ENCODE measurements around the gene GSK3B.

The GSK3B gene

GRCh38 chr3:120095979-120096426, 1.8 kb upstream of the GSK3B start:
- DNase-seq (ENCODE audit: low spot score), result no peak

DNA sequence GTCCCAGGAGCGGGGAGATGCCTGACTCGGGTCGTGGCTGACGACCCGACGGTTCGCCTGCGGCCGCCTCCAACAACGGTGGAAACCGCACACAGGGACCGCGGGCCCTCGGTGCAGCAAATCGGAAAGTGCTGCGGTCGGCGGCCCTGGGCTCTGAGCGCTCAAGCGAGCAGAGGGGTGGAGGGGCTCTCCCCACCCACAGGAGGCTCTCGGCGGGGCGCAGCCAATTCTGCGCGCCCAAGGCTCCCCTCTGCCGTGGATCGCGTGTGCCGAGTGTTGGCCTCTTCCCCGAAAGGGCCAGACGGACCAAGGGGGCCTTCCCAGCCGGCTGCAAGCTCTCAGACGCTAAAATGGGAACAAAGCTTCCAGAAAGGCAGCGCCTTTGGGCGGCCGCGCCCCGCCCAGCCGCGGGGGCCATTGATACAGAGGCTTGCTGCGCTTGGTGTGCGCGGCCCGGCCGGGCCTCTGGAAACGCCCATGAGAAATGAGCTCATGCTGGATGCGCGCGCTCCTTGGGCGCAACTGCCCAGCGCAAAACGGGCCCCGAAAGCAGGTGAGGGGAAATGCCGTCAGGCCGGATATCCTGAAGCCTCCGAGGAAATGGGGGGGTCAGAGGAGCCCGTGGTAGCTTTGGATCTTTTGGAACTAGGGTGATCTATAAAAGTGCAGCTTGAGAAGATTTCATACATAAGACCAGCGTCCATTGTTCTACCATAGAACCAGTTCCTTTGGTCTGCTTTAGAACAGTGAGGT, 1.2 kb upstream of the GSK3B start:
- peak; percentile 77 for DNase-seq (ENCODE audit: low spot score)

DNA sequence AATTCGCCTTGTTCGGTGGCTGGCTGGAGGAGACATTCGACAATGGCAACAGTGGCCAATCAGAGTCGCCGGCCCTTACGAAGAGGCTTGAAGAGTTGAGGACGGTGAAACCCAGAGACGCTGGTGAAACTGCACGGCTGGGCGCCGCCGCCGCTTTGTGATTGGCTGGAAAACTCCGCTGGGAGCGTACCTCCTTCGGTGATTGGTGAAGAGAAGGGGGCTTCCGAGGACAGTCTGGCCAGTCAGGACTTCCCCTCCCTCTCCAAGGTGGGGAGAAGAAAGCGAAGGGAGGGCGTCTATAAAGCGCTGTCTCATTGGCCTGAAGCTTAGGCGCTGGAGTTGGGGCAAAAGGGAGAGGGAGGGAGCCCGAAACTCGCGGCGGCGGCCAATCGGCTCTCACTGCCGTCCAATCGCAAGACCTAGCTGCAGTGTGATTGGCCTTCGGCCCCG, 554 bp upstream of the GSK3B start:
- DNase-seq (ENCODE audit: low spot score), result peak; percentile 100

DNA sequence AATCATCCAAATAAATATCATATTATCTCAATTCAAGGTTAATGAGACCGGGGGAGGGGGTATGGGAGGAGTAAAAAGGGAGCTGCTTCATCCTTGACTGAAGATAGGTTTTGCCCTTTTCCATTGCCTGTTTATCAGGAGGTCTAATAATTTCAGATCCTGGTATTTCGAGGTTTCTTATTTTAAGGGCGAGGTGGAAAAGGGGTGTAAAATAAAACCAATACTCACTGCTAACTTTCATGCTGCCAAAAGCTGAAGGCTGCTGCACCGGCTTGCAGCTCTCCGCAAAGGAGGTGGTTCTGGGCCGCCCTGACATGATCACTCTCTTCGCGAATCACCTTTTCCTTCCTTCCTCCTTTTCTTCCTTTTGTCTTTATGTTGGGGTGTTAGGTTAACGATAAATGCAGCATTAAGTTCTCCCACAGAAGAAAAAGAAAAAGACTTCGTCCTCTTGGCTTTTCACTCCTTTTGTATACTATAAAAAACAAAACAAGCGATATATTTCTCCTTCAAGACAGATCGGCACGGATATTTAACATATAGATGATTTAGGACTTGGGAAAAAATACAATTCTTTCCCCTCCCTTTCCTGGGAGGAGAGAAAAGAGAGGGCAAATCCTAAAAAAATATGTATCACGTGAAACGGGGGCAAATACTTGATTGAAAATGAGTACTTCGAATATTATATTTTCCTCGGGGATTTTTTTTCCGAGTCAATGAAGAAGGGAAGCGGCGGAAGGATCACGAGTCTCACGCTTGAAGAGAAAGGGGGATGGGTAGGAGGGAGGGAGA, 932 bp downstream of the GSK3B start:
- DNase-seq (ENCODE audit: low spot score), result peak; percentile 40

- no peak for DNase-seq (ENCODE audit: low spot score)
These were observed 1.8 kb downstream of the GSK3B start for GRCh38 chr3:120092474-120092873.

DNA sequence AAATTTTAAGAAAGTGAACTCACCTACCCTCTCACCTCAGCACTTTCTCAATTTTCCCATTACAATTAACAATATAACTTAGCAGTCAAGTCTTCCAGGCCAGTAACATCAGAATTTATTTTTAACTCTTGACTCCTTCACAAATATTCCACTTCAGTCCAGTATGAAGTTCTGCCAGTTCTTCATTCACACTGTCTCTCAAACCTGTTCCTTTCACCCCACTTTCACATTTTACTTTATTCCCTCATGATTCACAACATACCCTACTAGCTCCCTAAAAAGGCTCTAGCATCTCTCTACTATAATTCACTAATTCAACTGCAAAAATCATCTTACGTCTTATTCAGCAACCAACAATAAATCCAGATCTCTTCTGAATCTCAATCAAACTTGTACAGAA, 3.8 kb downstream of the GSK3B start:
- DNase-seq (ENCODE audit: low spot score), result no peak

DNA sequence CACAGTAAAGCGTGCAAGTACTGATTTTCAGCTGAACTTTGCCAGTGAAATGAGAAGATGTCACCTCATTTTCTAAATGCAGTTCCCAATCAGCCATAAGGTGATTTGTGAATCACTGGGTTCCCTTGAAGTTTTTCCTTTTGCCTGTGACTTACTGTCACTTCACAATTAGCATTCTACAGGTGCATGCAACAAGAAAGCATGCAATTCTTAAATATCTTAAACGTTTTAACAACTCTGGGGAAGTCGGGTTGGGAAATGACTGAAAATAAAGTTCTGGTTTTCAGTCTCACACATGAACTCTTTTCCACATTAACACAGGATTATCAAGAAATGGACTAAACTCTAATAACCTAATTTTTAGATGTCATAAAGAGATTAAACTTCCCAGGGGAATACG, 5.2 kb downstream of the GSK3B start:
- DNase-seq (ENCODE audit: low spot score), result no peak

DNA sequence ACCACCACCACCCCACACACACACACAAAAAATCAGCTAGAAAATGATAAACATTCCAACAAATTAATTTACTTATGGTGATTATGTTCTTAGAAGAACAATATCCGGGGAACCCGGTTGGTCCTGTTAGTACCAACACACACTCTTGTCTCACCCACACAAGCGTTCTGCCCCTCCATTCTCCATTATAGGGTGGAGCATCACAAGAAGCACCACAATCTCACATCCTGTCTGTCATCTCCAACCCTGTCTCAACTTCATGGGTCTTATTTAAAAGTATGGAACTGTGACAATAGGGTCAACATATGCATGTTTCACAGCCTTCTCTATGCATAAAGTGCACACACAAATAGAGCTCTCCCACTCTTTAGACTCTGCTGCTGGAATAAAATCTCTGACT, 5.6 kb downstream of the GSK3B start:
- DNase-seq (ENCODE audit: low spot score), result no peak

- no peak for DNase-seq (ENCODE audit: low spot score)
These were observed 12.5 kb downstream of the GSK3B start for GRCh38 chr3:120081719-120082118.

DNA sequence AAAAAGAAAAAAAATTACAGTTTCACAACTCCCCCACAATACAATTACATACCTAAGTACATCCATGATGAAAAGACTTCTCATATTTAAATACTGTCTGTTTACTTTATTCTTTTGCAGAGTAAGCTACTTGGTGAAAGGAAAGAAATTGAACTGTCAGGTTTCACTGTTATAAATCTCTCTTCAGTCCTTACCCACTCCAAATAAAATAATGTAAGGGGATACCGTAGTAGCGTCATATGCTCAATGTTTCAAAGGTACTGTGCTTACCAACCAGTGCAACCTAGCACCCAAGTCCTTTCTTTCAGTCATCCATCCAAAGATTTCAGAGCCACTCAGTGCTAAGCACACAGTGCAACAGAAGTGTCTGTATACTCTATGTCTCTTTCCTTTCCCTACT, 13.4 kb downstream of the GSK3B start:
- DNase-seq (ENCODE audit: low spot score), result no peak

- no peak for DNase-seq (ENCODE audit: low spot score)
These were observed 16.5 kb downstream of the GSK3B start for GRCh38 chr3:120077731-120078130.

DNA sequence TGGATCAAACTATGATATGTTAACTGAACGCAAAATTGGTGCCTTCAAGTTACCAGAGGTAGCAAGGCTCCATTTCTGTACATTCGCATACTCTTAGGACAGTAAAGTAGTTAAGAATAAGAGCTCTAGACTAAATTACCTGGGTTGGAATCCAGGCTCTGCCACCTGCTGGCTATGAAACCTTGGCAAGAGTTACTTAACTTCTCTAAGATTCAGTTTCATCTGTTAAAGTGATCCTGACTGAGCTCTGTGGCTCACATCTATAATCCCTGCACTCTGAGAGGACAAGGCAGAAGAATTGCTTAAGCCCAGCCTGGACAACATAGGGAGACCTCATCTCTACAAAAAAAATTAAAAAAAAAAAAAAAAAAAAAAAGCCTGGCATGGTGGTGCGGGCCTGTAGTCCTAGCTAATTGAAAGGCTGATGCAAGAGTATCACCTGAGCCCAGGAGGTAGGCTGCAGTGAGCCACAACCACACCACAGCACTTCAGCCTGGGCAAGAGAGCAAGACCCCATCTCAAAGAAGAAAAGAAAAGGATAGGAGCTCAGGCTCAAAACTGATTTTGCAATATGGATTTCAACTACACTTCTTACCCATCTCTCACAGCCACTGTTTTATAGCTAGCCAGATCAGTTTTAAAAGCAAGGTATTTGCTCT, 21.3 kb downstream of the GSK3B start:
- DNase-seq (ENCODE audit: low spot score), result no peak

DNA sequence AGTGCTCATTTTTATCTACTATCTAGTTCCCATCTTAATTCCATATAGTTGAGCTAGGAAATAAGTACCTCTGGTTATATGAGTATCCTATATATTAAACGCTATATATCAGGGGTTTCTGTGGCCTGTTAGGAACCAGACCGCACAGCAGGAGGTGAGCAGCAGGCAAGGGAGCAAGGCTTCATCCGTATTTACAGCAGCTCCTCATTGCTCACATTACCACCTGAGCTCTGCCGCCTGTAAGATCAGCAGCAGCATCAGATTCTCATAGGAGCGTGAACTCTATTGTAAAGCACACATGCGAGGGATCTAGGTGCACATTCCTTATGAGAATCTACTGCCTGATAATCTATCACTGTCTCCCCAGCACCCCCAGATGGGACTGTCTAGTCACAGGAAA, 23.0 kb downstream of the GSK3B start:
- no peak for DNase-seq (ENCODE audit: low spot score)

DNA sequence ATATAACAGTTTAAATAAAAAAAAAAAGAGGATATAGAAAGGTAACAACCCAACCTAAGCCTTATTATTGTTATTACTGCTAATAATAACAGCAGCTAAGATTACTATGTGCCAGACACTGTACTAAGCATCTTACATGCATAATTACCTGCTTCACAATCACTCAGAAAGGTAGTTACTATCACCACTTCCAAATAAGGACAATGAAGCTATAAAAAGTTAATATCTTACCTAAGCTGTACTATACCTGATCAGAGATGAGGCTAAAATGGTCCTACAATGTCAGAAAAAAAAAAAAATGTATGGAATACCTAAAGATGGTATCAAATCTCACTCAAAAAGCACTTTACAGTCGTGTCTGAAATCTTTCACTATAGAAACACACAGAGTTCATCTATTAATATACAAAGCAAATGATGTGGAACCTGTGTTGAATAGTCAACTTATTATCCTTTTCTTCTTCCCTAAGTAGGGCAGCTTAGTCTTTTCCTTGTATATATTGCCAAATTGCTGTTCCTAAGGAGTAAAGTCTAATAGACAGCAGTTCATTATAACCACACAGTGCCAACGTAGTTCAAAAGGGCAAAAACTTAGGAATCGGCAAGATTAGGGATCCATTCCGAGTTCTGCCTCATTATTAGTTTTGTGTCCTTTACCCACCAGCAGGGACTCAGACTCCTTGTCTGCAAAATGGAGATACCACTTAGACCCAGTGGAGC, 23.8 kb downstream of the GSK3B start:
- no peak for DNase-seq (ENCODE audit: low spot score)

GRCh38 chr3:120067083-120067482, 27.2 kb downstream of the GSK3B start:
- no peak for DNase-seq (ENCODE audit: low spot score)

DNA sequence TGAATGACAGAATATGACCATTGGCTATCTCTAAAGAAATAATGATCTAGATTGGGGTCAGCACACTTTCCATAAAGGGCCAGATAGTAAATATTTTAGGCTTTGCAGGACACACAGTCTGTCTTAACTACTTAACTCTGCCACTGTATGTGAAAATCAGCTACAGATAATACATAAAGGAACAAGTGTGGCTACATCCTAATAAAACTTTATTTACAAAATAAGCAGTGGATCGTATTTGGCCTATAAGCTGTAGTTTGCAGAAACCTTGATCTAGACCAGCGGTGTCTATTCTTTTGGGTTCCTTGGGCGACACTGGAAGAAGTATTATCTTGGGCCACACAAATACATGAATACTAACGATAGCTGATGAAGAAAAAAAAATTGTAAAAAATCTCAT, 27.6 kb downstream of the GSK3B start:
- DNase-seq (ENCODE audit: low spot score), result no peak

DNA sequence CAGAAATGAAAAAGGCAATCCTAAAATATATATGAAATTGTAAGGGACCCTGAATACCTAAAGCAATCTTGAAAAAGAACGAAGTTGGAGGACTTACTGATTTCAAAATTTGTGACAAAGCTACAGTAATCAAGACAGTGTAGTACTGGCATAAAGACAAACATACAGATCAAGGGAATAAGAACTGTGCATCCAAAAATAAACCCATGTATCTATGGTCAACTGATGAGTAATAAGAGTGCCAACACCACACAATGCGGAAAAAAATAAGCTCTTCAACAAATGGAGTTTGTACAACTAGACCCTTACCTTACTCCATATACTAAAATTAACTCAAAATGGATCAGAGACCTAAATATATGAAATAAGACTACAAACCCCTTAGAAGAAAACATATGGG, 29.6 kb downstream of the GSK3B start:
- DNase-seq (ENCODE audit: low spot score), result no peak

- no peak for DNase-seq (ENCODE audit: low spot score)
These were observed 31.8 kb downstream of the GSK3B start for GRCh38 chr3:120062474-120062873.

GRCh38 chr3:120059081-120059864, 35.0 kb downstream of the GSK3B start:
- no peak for DNase-seq (ENCODE audit: low spot score)

- DNase-seq (ENCODE audit: low spot score), result no peak
These were observed 36.6 kb downstream of the GSK3B start for GRCh38 chr3:120057626-120058025.

DNA sequence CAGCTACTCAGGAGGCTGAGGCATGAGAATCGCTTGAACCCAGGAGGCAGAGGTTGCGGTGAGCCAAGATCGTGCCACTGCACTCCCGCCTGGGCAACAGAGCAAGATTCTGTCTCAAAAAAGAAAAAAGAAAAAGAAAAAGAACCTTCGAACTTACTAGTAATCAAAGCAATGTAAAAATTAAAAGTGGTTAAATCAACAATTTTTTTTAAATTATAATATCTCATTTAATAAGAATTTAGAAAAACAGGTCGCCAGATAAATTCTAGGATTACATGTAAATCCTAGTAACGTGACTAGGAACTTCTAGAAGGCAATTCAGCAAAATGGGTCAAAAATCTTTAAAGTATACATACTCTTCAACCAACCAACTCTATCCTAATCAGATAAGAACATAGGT, 37.2 kb downstream of the GSK3B start:
- DNase-seq (ENCODE audit: low spot score), result no peak
